Natural killer cell (primary cell): ENCODE data around the gene UNC5B. TPM values are rescaled to one million over a fixed set of nuclear protein-coding genes. Genes with fewer than 3 reads are reported as not detected.

Experiments
- ATAC-seq, 3 donors: fragments of 150-1000 bp in 2 of 3; fragments of 200-7000 bp in 1 of 3; cut with Tn5 transposase; 1 replicate in 1 of 3; 2 replicates in 2 of 3; pipeline ENCODE4 v1.10.0; 2021; ENCODE audit warnings: mild to moderate bottlenecking in 2 of 3, moderate library complexity in 2 of 3
- DNase-seq, 2 donors: peaks; one replicate each; pipeline versions ENCODE4 v3.0.0 to v3.0.0-alpha.2; 2013 to 2021; ENCODE audit warnings: mixed read lengths in 1 of 2
- H3K27ac ChIP-seq: one replicate; pipeline ENCODE4 v1.5.1; 2013; ENCODE audit warnings: mild to moderate bottlenecking, low read length
- H3K27me3 ChIP-seq: one replicate; pipeline ENCODE4 v1.6.1; 2013; ENCODE audit warnings: low read length; ENCODE audit not compliant: control insufficient read depth, insufficient read depth
- H3K36me3 ChIP-seq: one replicate; pipeline ENCODE4 v1.6.1; 2013; ENCODE audit warnings: low read length; ENCODE audit not compliant: control insufficient read depth, insufficient read depth
- H3K4me1 ChIP-seq: one replicate; pipeline ENCODE4 v1.6.1; 2013; ENCODE audit warnings: low read length; ENCODE audit not compliant: control insufficient read depth, insufficient read depth
- H3K4me3 ChIP-seq: one replicate; pipeline ENCODE4 v1.5.1; 2013; ENCODE audit warnings: low read length
- H3K9me3 ChIP-seq: one replicate; pipeline ENCODE4 v1.6.1; 2013; ENCODE audit warnings: low read length; ENCODE audit not compliant: control insufficient read depth, insufficient read depth
- H3K27ac Mint-ChIP-seq, 2 donors: one replicate each; pipeline ENCODE4 v1.8.0; 2022; ENCODE audit warnings: mild to moderate bottlenecking in 2 of 2, mixed read lengths in 2 of 2, moderate library complexity in 1 of 2
- H3K27me3 Mint-ChIP-seq, 2 donors: one replicate each; pipeline ENCODE4 v1.8.0; 2022; ENCODE audit warnings: low read depth in 2 of 2, mixed read lengths in 2 of 2
- H3K36me3 Mint-ChIP-seq: one replicate; pipeline ENCODE4 v1.8.0; 2022; ENCODE audit warnings: mixed read lengths
- H3K4me1 Mint-ChIP-seq, 2 donors: one replicate each; pipeline ENCODE4 v1.8.0; 2022; ENCODE audit warnings: mixed read lengths in 2 of 2
- H3K4me3 Mint-ChIP-seq: one replicate; pipeline ENCODE4 v1.8.0; 2022; ENCODE audit warnings: mild to moderate bottlenecking, moderate library complexity, mixed read lengths
- H3K9me3 Mint-ChIP-seq, 2 donors: one replicate each; pipeline ENCODE4 v1.8.0; 2022; ENCODE audit warnings: mixed read lengths in 2 of 2
- WGBS: methylation state at CpG from one replicate; pipeline ENCODE4 v1.1.7; 2013; ENCODE audit warnings: missing lambda C conversion rate; ENCODE audit not compliant: insufficient coverage; 5-methylcytosine and 5-hydroxymethylcytosine counted together
- intact Hi-C: fragments of 100-400 bp; cut with micrococcal nuclease; formaldehyde crosslinking; loops from one replicate; pipeline ENCODE4 v1.14.2; 2022
- total RNA-seq, 4 donors: library from RNA; stranded (reverse); fragments of 120-200 nt in 1 of 4; gene quantifications; one replicate each; pipeline versions ENCODE4 v1.2.3 to v1.2.4, GENCODE V29; 2013 to 2022
- TF ChIP-seq, protein P1 (sequence below): fragments of 200-600 bp; IDR thresholded peaks from one replicate; pipeline ENCODE4 v1.8.0; 2022; ENCODE audit warnings: antibody characterized with exemption

UNC5B gene
- total RNA-seq, 3 donors from 2014 or later (not counting 1 experiment from before 2014, with no cell fraction given), result 0.09 to 0.65 (median 0.09) TPM

- no peaks in the 10 kb centered on the region for H3K9me3 ChIP-seq
- DNase-seq (no peak), ATAC-seq (no peak)
- TF ChIP-seq, protein P1, sequence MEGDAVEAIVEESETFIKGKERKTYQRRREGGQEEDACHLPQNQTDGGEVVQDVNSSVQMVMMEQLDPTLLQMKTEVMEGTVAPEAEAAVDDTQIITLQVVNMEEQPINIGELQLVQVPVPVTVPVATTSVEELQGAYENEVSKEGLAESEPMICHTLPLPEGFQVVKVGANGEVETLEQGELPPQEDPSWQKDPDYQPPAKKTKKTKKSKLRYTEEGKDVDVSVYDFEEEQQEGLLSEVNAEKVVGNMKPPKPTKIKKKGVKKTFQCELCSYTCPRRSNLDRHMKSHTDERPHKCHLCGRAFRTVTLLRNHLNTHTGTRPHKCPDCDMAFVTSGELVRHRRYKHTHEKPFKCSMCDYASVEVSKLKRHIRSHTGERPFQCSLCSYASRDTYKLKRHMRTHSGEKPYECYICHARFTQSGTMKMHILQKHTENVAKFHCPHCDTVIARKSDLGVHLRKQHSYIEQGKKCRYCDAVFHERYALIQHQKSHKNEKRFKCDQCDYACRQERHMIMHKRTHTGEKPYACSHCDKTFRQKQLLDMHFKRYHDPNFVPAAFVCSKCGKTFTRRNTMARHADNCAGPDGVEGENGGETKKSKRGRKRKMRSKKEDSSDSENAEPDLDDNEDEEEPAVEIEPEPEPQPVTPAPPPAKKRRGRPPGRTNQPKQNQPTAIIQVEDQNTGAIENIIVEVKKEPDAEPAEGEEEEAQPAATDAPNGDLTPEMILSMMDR, result no peak
- Mint-ChIP-seq H3K4me3 (no peak overlapping the region), H3K9me3 (no peaks in the 10 kb centered on the region), H3K27ac (no peak overlapping the region), H3K36me3 (no peaks in the 10 kb centered on the region), H3K27me3 (peaks cover 0 to 4% of the 10 kb centered on the region in 2 donors), H3K4me1 (no peaks in the 10 kb centered on the region)
- no peak overlapping the region for H3K4me3 ChIP-seq
- intact Hi-C loops, result no loop called here
- 80% methylated on average over 5 of the region's 6 CpGs for WGBS
- no peaks in the 10 kb centered on the region for H3K4me1 ChIP-seq
- H3K27me3 ChIP-seq, result no peaks in the 10 kb centered on the region
- no peak overlapping the region for H3K27ac ChIP-seq
- H3K36me3 ChIP-seq, result no peaks in the 10 kb centered on the region
Observed at GRCh38 chr10:71304914-71305313, 92.5 kb downstream of the UNC5B start.

DNA sequence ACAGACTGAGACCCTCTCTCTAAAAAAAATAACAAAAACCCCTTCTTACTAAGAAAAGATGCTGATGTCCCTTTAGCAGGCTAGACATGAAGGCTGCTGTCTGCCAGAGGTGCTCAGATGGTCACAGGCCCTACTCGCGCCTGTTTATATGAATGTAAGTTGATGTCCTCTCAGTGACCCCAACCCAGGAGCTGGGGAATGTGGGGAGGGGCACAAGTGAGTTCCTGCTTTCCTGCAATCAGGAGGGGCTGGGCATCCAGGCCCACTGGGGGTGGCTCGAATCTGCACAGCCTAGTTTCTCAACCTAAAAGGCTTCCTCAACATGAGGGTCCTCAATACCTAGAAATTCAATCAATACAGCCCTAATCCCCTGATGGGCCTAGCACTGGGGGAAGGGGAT, 94.6 kb downstream of the UNC5B start:
- Mint-ChIP-seq H3K4me1 (no peaks in the 10 kb centered on the region), H3K27me3 (peaks cover 0 to 11% of the 10 kb centered on the region in 2 donors), H3K9me3 (no peaks in the 10 kb centered on the region), H3K36me3 (no peaks in the 10 kb centered on the region), H3K27ac (no peak overlapping the region), H3K4me3 (no peak overlapping the region)
- Histone ChIP-seq H3K27me3 (no peaks in the 10 kb centered on the region), H3K9me3 (no peaks in the 10 kb centered on the region), H3K36me3 (no peaks in the 10 kb centered on the region), H3K4me3 (no peak overlapping the region), H3K27ac (no peak overlapping the region), H3K4me1 (no peaks in the 10 kb centered on the region)
- DNase-seq, result no peak
- intact Hi-C loops, result no loop called here
- WGBS, result 97% methylated on average over 3 of the region's 3 CpGs
- no peak for ATAC-seq
- TF ChIP-seq, protein P1, result no peak

DNA sequence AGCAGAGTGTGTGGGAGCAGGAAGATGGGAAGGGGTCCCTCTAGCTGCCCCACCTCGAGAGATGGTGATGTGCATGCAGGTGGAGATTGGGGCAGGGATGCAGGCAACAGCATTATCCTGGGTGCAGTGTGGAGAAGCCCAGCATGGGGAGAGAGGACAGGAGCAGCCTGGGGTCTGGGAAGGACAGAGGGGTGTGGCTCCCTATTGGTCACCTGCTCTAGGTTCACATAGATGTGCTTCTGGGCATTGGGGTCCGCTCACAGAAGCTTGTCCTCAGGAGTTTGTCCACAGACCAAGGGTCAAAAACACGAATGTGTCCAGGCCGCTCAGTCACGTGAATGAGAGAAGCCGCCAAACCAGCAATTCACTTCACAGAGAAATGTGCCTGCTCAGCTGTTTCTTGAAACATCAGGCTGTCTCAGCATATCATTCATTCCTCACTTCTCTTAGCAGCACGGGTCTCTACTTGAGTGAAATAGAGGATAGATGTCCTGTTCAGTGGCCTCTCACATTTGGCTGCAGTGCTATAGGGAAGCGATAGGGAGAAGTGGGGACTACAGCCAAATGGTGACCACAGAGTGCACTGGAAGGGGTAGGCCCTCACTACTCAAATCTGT, 95.2 kb downstream of the UNC5B start:
- Histone ChIP-seq H3K27ac (no peak overlapping the region), H3K27me3 (no peaks in the 10 kb centered on the region), H3K4me3 (no peak overlapping the region), H3K4me1 (no peaks in the 10 kb centered on the region), H3K36me3 (no peaks in the 10 kb centered on the region), H3K9me3 (no peaks in the 10 kb centered on the region)
- Mint-ChIP-seq H3K27ac (no peak overlapping the region), H3K4me3 (no peak overlapping the region), H3K36me3 (no peaks in the 10 kb centered on the region), H3K9me3 (no peaks in the 10 kb centered on the region), H3K4me1 (no peaks in the 10 kb centered on the region), H3K27me3 (peaks cover 0 to 7% of the 10 kb centered on the region in 2 donors)
- 91% methylated on average over 7 of the region's 8 CpGs for WGBS
- ATAC-seq (no peak), DNase-seq (no peak)
- intact Hi-C loops, result no loop called here
- TF ChIP-seq, protein P1, result no peak

DNA sequence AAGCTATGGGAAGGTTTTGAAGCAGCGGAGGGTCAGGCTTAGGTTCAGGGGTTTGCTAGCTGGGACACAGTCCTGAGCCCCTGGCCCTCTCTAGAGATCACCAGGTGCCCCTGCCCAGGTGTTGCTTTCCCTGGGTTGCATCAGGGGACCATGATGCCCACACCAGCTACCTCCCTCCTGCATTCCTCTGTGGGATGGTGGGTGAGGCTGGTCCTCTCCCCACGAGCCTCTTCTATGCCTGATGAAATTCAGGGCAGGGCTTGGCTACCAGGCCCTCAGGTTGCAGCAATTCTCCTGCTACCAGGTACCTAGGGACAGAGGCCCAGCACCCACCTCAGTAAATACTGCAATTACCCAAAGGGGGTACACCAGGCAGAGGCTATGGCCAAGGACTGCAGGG, 95.9 kb downstream of the UNC5B start:
- H3K36me3 Mint-ChIP-seq, result no peaks in the 10 kb centered on the region
- H3K4me3 ChIP-seq, result no peak overlapping the region
- TF ChIP-seq, protein P1, result no peak
- H3K36me3 ChIP-seq, result no peaks in the 10 kb centered on the region
- DNase-seq (no peak), ATAC-seq (no peak)
- no peak overlapping the region for H3K27ac ChIP-seq
- intact Hi-C loops, result no loop called here
- 91% methylated on average over 2 of the region's 2 CpGs for WGBS
- no peaks in the 10 kb centered on the region for H3K4me1 Mint-ChIP-seq
- H3K4me3 Mint-ChIP-seq, result no peak overlapping the region
- no peaks in the 10 kb centered on the region for H3K9me3 Mint-ChIP-seq
- no peak overlapping the region for H3K27ac Mint-ChIP-seq
- no peaks in the 10 kb centered on the region for H3K9me3 ChIP-seq
- no peaks in the 10 kb centered on the region for H3K4me1 ChIP-seq
- H3K27me3 Mint-ChIP-seq, result peaks cover 6 to 14% of the 10 kb centered on the region in 2 donors
- no peaks in the 10 kb centered on the region for H3K27me3 ChIP-seq
